Measurements from ENCODE around the gene CENPE. TPM values are rescaled to one million over a fixed set of nuclear protein-coding genes. Genes with fewer than 3 reads are reported as not detected.

The CENPE gene
- total RNA-seq, 2 experiments from 2014 or later, result 23.6 to 70.9 TPM

DNA sequence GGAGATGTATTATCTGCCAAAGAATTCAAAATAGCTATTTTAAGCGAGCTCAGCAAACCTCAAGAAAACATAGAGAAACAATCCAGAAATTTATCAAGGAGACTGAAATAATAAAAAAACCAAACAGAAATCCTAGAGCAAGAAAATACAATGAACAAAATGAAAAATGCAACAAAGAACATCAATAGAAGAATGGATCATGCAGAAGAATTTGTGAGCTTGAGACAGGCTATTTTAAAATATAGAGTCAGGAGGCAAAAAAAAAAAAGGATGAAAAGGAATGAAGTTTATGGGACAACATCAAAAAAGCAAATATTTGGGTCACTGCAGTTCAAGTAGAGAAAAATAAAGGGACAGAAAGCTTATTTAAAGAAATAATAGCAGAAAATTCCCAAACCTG, 29.1 kb downstream of the CENPE start:
- H3K9me2 ChIP-seq (ENCODE audit: insufficient read depth, low read length), result no peaks in the 10 kb centered on the region
- ChIA-PET POLR2A (interaction anchor here (0.7 to 1.1 kb wide), 6 partner anchors 10 to 550 kb away, joined by 3 to 7 read pairs (median 4); no protein-coding TSS in a partner anchor), CTCF (ENCODE audit: unreplicated experiment) (no interaction called here)
- H3K36me3 ChIP-seq (ENCODE audit: insufficient read depth, low read length), result peaks cover 94% of the 10 kb centered on the region
- TF ChIP-seq EZH2phosphoT487 (IDR thresholded peaks at IDR 0.05; ENCODE audit: borderline replicate concordance, low read depth, low read length), result no peak
- TF ChIP-seq, protein P1, sequence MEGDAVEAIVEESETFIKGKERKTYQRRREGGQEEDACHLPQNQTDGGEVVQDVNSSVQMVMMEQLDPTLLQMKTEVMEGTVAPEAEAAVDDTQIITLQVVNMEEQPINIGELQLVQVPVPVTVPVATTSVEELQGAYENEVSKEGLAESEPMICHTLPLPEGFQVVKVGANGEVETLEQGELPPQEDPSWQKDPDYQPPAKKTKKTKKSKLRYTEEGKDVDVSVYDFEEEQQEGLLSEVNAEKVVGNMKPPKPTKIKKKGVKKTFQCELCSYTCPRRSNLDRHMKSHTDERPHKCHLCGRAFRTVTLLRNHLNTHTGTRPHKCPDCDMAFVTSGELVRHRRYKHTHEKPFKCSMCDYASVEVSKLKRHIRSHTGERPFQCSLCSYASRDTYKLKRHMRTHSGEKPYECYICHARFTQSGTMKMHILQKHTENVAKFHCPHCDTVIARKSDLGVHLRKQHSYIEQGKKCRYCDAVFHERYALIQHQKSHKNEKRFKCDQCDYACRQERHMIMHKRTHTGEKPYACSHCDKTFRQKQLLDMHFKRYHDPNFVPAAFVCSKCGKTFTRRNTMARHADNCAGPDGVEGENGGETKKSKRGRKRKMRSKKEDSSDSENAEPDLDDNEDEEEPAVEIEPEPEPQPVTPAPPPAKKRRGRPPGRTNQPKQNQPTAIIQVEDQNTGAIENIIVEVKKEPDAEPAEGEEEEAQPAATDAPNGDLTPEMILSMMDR (conservative IDR thresholded peaks at IDR 0.05; ENCODE audit: low read length), result no peak
- no peak overlapping the region for H3K4me3 ChIP-seq (ENCODE audit: low read depth, low read length, poor library complexity, severe bottlenecking)
- no peaks in the 10 kb centered on the region for H4K20me1 ChIP-seq (ENCODE audit: insufficient read depth, low read length)
- H3K9me3 ChIP-seq (ENCODE audit: low read length), result peaks cover 5% of the 10 kb centered on the region; the same call in 1 of the 2 replicates
- BruUV-seq (replicated peaks), result no TSS peak
- no peak overlapping the region for H3K27ac ChIP-seq (ENCODE audit: low read depth, low read length, poor library complexity, severe bottlenecking)
- H3K79me2 ChIP-seq (ENCODE audit: insufficient read depth, low read depth, low read length), result peaks cover 15% of the 10 kb centered on the region
- intact Hi-C loops (cut with micrococcal nuclease; ENCODE audit: unreplicated experiment), result no loop called here
- no peaks in the 10 kb centered on the region for H3K4me1 ChIP-seq (ENCODE audit: insufficient read depth, low read length, poor library complexity, severe bottlenecking)
- DNase-seq (ENCODE audit: low spot score), result no peak
- H2AFZ ChIP-seq (ENCODE audit: low read length), result no peak overlapping the region
- H3K4me2 ChIP-seq (ENCODE audit: low read length), result no peak overlapping the region

DNA sequence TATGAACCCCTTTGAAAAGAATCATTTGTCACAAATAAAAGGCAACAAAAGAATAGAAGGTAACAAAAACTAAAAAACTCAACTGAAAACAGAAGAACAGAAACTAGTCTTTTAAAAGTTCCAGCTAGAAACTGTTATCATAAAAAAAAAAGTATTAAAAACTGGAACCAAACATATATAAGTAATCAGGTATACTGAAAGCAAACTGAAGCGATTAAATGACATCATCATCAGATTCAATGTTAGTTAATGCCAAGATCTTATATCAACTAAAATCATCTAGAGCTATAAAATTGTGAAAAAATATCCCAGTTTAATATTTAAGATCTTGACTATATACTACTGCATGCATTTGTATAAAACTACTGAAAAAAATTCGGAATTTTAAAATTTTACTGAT, 36.0 kb downstream of the CENPE start:
- no peaks in the 10 kb centered on the region for H3K4me1 ChIP-seq (ENCODE audit: insufficient read depth, low read length, poor library complexity, severe bottlenecking)
- H3K27ac ChIP-seq (ENCODE audit: low read depth, low read length, poor library complexity, severe bottlenecking), result no peak overlapping the region
- POLR2A ChIA-PET, result interaction anchor here (1.5 kb wide), 1 partner anchor 37 kb away, joined by 3 read pairs; no protein-coding TSS in a partner anchor
- H3K4me3 ChIP-seq (ENCODE audit: low read depth, low read length, poor library complexity, severe bottlenecking), result no peak overlapping the region
- no peak overlapping the region for H2AFZ ChIP-seq (ENCODE audit: low read length)
- intact Hi-C loops (cut with micrococcal nuclease; ENCODE audit: unreplicated experiment), result no loop called here
- CTCF ChIA-PET (ENCODE audit: unreplicated experiment), result no interaction called here
- TF ChIP-seq, protein P1 (conservative IDR thresholded peaks at IDR 0.05; ENCODE audit: low read length), result no peak
- TF ChIP-seq EZH2phosphoT487 (IDR thresholded peaks at IDR 0.05; ENCODE audit: borderline replicate concordance, low read depth, low read length), result no peak
- H3K9me2 ChIP-seq (ENCODE audit: insufficient read depth, low read length), result no peaks in the 10 kb centered on the region
- H3K4me2 ChIP-seq (ENCODE audit: low read length), result no peak overlapping the region
- no peak for DNase-seq (ENCODE audit: low spot score)
- no peaks in the 10 kb centered on the region; the same call in 1 of the 2 replicates for H3K79me2 ChIP-seq (ENCODE audit: insufficient read depth, low read depth, low read length)
- peaks cover 92% of the 10 kb centered on the region for H3K36me3 ChIP-seq (ENCODE audit: insufficient read depth, low read length)
- H4K20me1 ChIP-seq (ENCODE audit: insufficient read depth, low read length), result no peaks in the 10 kb centered on the region
- H3K9me3 ChIP-seq (ENCODE audit: low read length), result no peaks in the 10 kb centered on the region
- no TSS peak for BruUV-seq (replicated peaks)

DNA sequence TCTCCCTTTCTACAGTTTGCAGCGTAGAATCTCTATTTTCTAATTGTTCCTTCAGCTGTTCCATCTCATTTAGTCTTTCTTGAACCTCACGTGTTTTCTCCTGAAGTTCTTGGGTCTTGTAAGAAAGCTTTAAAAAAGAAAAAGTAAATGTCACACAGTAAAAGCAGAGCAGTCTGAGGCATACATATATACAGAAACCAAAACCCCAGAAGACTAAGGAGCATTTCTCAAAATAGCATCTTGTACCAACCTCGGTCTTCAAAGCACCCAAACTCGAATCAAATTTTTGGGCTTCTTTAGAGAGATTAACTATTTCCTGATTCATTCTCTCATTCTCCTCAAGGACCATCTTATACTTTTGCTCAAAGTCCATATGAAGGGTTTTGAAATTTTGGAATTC, 39.4 kb downstream of the CENPE start:
- TSS peak; percentile 65 for BruUV-seq (replicated peaks)
- Histone ChIP-seq H2AFZ (ENCODE audit: low read length) (no peak overlapping the region), H3K27ac (ENCODE audit: low read depth, low read length, poor library complexity, severe bottlenecking) (no peak overlapping the region), H3K4me1 (ENCODE audit: insufficient read depth, low read length, poor library complexity, severe bottlenecking) (no peaks in the 10 kb centered on the region), H3K4me3 (ENCODE audit: low read depth, low read length, poor library complexity, severe bottlenecking) (no peak overlapping the region), H3K9me2 (ENCODE audit: insufficient read depth, low read length) (no peaks in the 10 kb centered on the region), H4K20me1 (ENCODE audit: insufficient read depth, low read length) (no peaks in the 10 kb centered on the region), H3K4me2 (ENCODE audit: low read length) (no peak overlapping the region), H3K9me3 (ENCODE audit: low read length) (peaks cover 6% of the 10 kb centered on the region; the same call in 1 of the 2 replicates), H3K79me2 (ENCODE audit: insufficient read depth, low read depth, low read length) (no peaks in the 10 kb centered on the region; the same call in 1 of the 2 replicates), H3K36me3 (ENCODE audit: insufficient read depth, low read length) (peaks cover 88% of the 10 kb centered on the region)
- CTCF ChIA-PET (ENCODE audit: unreplicated experiment), result no interaction called here
- intact Hi-C loops (cut with micrococcal nuclease; ENCODE audit: unreplicated experiment), result no loop called here
- no peak for TF ChIP-seq EZH2phosphoT487 (IDR thresholded peaks at IDR 0.05; ENCODE audit: borderline replicate concordance, low read depth, low read length)
- TF ChIP-seq, protein P1 (conservative IDR thresholded peaks at IDR 0.05; ENCODE audit: low read length), result no peak
- POLR2A ChIA-PET, result interaction anchor here (0.6 to 1.0 kb wide), 3 partner anchors 8 to 1879 kb away, joined by 3 to 4 read pairs (median 3); no protein-coding TSS in a partner anchor
- no peak for DNase-seq (ENCODE audit: low spot score)

Data from OCI-LY7 (cell line).